Endothelial cell of umbilical vein (primary cell): ENCODE results near the gene PPP2R2C.

Experiments used
- EZH2 ChIP-seq: IDR thresholded peaks from 2 replicates; pipeline ENCODE4 v1.6.1; 2012; ENCODE audit warnings: borderline replicate concordance, low read depth, mild to moderate bottlenecking, moderate library complexity, low read length, inconsistent platforms; ENCODE audit not compliant: severe bottlenecking
- POLR2A ChIP-seq: IDR thresholded peaks from 2 replicates; pipeline ENCODE4 v1.6.1; 2012; ENCODE audit warnings: low read depth, mild to moderate bottlenecking, control low read depth, low read length
- TF ChIP-seq, protein P1 (sequence below), 2 donors: IDR thresholded peaks; 1 replicate in 1 of 2; 2 replicates in 1 of 2; pipeline ENCODE4 v1.5.1; 2011; ENCODE audit warnings: low read length in 2 of 2, mild to moderate bottlenecking in 2 of 2, moderate library complexity in 2 of 2, control low read depth in 1 of 2, inconsistent platforms in 1 of 2, low read depth in 1 of 2; ENCODE audit not compliant: insufficient read depth in 1 of 2; ENCODE audit errors: extremely low read depth in 1 of 2

DNA sequence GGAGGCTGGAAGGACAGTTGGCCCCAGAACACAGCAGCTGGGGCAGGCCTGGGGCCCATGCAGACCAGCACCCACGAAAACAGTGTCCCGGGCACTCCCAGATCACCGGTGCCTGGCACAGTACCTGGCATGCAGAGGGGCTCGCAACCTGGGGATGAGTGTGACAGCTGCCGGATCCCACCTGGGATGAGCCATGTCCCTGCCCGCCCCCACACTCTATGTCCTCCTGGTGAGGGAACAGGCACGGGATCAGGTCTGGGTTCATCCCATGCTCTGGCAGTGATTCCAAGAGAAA, 22.8 kb upstream of the PPP2R2C start:
- TF ChIP-seq EZH2, result no peak
- TF ChIP-seq, protein P1, sequence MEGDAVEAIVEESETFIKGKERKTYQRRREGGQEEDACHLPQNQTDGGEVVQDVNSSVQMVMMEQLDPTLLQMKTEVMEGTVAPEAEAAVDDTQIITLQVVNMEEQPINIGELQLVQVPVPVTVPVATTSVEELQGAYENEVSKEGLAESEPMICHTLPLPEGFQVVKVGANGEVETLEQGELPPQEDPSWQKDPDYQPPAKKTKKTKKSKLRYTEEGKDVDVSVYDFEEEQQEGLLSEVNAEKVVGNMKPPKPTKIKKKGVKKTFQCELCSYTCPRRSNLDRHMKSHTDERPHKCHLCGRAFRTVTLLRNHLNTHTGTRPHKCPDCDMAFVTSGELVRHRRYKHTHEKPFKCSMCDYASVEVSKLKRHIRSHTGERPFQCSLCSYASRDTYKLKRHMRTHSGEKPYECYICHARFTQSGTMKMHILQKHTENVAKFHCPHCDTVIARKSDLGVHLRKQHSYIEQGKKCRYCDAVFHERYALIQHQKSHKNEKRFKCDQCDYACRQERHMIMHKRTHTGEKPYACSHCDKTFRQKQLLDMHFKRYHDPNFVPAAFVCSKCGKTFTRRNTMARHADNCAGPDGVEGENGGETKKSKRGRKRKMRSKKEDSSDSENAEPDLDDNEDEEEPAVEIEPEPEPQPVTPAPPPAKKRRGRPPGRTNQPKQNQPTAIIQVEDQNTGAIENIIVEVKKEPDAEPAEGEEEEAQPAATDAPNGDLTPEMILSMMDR (IDR thresholded peaks at IDR 0.05; ENCODE audit: extremely low read depth in 1 of 2, insufficient read depth in 1 of 2, low read depth in 1 of 2, low read length in 2 of 2), result no peak
- TF ChIP-seq POLR2A, result no peak
